ENCODE results near the gene ARHGAP18.

Gene ARHGAP18

GRCh38 chr6:129686941-129687627 is 22.9 kb downstream of the ARHGAP18 start:
- peak; percentile 81 for DNase-seq

DNA sequence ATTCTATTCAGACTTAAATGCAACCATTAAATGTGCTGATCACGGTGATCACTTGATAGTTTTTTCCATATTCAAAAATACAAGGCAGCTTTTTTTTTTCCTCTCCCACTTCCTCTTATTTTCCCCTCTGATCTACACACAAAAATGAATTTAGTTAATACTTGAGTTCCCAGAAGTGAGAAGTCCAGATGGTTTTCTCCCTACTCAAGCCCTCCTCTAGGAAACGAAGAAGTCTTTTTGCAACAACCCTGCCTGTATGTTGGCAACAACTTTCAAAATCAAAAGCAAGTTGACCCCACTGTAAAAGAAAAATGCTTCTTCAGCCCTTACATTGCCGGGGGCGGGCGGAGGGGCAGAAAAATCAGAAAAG is 24.3 kb downstream of the ARHGAP18 start:
- DNase-seq: no peak

GRCh38 chr6:129684903-129685661 is 24.9 kb downstream of the ARHGAP18 start:
- no peak for DNase-seq

DNA sequence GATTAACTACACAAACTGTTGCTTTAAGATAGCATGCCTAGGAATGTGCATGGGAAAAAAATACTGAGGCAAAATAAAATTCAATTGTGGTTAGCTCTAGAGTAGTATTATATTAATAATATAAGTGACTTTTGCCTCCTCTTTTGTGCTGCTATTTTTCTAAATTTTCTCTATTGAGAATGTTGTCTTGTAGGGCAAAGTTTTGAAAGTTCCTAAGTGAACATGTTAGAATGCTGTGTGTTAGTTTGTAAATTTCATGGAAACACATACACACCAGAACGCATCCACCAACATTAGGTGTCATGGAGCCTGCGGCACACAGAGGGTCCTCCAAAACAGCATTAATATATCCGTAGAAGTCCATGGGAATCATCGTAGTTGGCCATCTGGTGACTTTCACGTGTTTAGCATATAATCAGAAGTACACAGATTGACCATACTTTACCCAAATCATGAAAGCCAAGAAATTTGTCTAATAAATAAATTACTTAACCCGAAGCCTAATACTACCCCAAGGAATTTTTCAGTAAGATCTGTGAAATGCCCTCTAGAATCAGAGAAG is 25.6 kb downstream of the ARHGAP18 start:
- DNase-seq: no peak

DNA sequence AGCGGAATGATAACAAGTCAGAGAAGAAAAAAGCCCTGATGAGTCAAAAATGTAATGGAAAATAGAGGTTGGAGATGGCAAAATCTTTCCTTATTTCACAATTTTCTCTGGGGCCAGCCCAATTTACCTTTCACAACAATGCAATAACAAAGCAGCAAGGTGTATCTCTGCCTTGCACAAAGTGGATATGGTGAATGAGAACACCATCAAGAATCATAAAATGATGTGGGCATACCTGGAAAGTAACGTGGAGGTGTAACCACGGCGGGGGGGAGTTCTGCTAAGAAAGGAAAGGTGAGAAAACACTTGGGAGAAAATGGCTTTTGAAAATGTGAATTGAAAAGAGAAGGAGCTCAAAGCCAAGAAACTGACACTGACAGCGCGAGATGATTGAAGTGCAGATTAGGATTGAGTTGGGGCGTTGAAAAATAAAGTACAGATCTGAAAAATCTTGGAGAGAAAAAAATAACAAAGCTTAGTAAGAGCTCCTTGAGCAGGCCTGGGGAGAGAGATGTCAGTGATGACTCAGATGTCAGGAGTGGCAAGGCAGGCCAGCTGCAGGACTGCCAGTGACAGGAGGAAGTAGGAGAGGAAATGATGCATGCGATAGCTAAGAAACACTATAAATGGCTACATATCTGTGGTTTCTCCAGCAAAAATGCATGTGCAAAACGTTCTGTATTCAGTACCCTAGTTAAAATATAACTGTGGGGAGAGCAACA is 26.2 kb downstream of the ARHGAP18 start:
- DNase-seq: peak; percentile 91

- no peak for DNase-seq
These were observed 28.1 kb downstream of the ARHGAP18 start for GRCh38 chr6:129681913-129682205.

DNA sequence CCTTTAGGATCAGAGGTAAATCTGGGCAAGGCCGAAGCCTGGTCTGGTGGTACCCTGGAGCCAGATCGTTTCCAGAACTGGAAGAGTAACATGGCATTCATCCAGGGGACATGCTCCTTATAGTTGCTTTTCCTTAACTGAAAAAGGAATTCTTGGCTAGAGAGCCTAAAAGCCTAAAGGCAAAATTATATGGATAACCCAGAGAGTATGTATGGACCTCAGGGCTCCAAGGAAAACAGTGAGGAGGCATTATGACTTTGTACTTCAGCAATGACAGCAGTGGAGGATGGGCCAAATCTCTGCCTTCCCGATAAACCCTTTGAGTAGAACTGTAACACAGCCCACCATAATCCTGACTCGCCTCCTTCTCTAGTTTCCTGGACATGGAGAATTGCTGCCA is 29.3 kb downstream of the ARHGAP18 start:
- no peak for DNase-seq

- DNase-seq: no peak
These were observed 30.2 kb downstream of the ARHGAP18 start for GRCh38 chr6:129679758-129680157.

GRCh38 chr6:129679275-129679674 is 30.7 kb downstream of the ARHGAP18 start:
- DNase-seq: no peak

GRCh38 chr6:129678463-129678862 is 31.5 kb downstream of the ARHGAP18 start:
- DNase-seq: no peak

GRCh38 chr6:129677620-129678325 is 32.2 kb downstream of the ARHGAP18 start:
- no peak for DNase-seq

GRCh38 chr6:129675669-129676472 is 34.1 kb downstream of the ARHGAP18 start:
- no peak for DNase-seq

DNA sequence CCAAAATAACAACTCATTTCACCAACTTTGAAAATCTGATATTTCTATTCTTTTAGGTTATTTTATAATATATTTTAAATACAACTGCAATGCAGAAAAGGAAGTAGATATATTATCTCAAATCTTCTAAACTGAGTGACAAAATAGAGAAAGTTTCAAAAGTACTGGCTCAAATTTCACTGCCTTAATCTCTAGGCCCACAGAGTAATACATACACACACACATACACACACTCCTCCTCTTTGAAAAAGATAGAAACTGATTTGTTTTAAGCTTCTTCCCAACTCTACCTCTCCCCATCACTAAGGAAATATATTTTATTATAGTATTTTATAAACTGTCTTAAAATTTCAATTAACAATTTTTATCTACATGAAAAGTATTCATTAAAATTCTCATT is 36.2 kb downstream of the ARHGAP18 start:
- DNase-seq: no peak

- DNase-seq: peak; percentile 81
These were observed 36.9 kb downstream of the ARHGAP18 start for GRCh38 chr6:129672881-129673631.

GRCh38 chr6:129672341-129672682 is 37.7 kb downstream of the ARHGAP18 start:
- DNase-seq: no peak

DNA sequence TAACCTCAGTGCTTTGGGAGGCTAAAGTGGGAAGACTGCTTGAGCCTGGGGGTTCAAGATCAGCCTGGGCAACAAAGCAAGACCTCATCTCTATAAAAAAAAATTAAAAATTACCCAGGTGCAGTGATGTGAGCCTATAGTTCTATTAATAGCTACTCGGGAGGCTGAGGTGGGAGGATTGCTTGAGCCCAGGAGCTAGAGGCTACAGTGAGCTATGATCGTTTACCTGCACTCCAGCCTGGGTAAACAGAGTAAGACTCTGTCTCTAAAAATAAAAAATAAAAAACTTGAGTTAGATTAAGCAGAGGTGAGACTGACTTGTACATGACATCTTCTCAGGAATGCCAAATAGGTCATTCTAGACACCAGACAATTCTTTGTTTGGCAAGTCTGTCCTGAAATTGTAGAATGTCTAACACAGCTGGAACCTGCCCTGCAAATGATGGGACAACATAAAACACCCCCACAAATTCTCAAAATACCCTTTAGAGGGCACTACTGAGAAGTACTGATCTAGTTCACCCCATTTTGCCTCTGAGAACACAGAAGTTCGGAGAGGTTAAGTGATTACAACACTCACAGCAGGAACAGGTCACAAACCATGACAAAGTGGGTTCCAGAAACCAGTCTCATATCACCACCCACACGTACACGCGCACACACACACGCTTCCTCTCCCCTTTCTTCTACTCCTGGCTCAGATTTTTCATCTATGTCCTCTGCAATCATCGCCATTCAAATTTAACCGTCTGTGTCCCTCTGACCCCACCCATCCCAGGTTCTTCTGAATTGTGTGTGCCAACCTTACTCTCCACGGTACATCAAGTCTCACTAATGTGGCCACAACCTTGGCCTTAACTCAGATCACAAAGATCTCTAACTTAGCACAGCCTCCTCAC is 38.3 kb downstream of the ARHGAP18 start:
- DNase-seq: peak; percentile 89

DNA sequence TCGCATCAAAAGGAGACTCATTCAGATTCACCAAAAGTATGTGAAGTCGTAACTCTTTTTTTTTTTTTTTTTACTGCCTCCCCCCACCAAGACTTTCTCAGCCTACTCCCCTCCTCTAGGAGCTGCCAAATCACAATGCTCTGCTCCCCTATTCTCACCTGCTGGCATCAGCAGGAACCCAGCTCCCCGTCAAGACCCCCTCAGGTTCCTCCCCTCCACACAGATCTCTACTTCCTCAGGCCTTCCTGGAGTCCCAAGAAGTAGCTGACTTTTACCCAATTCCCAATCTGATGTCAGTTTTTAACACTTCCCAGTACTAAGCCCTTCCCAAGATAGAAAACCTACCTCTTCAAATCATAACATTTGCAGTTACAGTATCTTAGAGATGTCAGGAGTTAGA is 39.3 kb downstream of the ARHGAP18 start:
- DNase-seq: no peak

- DNase-seq: no peak
These were observed 42.4 kb downstream of the ARHGAP18 start for GRCh38 chr6:129667621-129668020.

DNA sequence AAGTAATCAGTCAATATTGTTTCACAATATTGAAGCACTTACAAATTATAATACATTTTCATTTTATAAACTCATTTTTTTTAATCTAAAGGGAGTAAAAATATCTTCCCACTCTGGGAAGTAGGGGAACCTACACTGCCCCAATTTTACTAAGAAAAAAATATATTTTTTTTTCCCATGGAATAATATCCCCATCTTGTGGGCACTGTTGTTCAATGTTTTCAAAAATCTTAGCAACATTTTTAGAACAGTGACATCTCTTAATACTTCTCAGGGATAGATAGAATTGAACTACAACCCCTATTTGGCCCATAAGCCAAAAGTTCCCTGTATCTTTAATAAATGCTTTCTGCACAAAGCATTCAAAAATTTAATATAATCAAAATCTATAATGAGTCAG is 42.9 kb downstream of the ARHGAP18 start:
- no peak for DNase-seq

GRCh38 chr6:129665555-129665954 is 44.4 kb downstream of the ARHGAP18 start:
- DNase-seq: no peak

GRCh38 chr6:129663531-129663930 is 46.4 kb downstream of the ARHGAP18 start:
- no peak for DNase-seq
